GM23338 (cell line): ENCODE measurements around the gene UNC5A. TPM values are rescaled to one million over a fixed set of nuclear protein-coding genes. Genes with fewer than 3 reads are reported as not detected.

ENCODE experiments used
- ATAC-seq: fragments of 200-7000 bp; cut with Tn5 transposase; 3 replicates; pipeline ENCODE4 v1.9.1; 2020
- DNase-seq: peaks from one replicate; pipeline ENCODE4 v3.0.0-alpha.2; 2015; ENCODE audit warnings: low spot score
- H2AFZ ChIP-seq: fragments of 200-600 bp; sonication (generic); 2 replicates; pipeline ENCODE4 v1.8.0; 2016; ENCODE audit warnings: antibody characterized with exemption, mild to moderate bottlenecking, moderate library complexity
- H3F3A ChIP-seq: fragments of 200-600 bp; sonication (generic); replicated peaks from 2 replicates; pipeline ENCODE4 v1.8.0; 2017; ENCODE audit warnings: antibody characterized with exemption, mixed run types, low read depth
- H3K27ac ChIP-seq: fragments of 200-600 bp; sonication (generic); 2 replicates; pipeline ENCODE4 v1.6.1; 2016; ENCODE audit warnings: low read depth
- H3K27me3 ChIP-seq: fragments of 200-600 bp; sonication (generic); 2 replicates; pipeline ENCODE4 v1.8.0; 2016; ENCODE audit warnings: mild to moderate bottlenecking, mixed run types, moderate library complexity; ENCODE audit not compliant: insufficient read depth
- H3K36me3 ChIP-seq: fragments of 200-600 bp; sonication (generic); 2 replicates; pipeline ENCODE4 v1.8.0; 2016; ENCODE audit warnings: mild to moderate bottlenecking; ENCODE audit not compliant: insufficient read depth
- H3K4me1 ChIP-seq: fragments of 200-600 bp; sonication (generic); 2 replicates; pipeline ENCODE4 v1.8.0; 2016; ENCODE audit warnings: mild to moderate bottlenecking, moderate library complexity; ENCODE audit not compliant: insufficient read depth
- H3K4me2 ChIP-seq: fragments of 200-600 bp; sonication (generic); 2 replicates; pipeline ENCODE4 v1.7.1; 2017; ENCODE audit warnings: mixed run types
- H3K4me3 ChIP-seq: fragments of 200-600 bp; sonication (generic); 2 replicates; pipeline ENCODE4 v1.6.1; 2016; ENCODE audit warnings: mixed run types
- H3K79me2 ChIP-seq: fragments of 200-600 bp; sonication (generic); replicated peaks from 2 replicates; pipeline ENCODE4 v1.8.0; 2017; ENCODE audit warnings: mild to moderate bottlenecking; ENCODE audit not compliant: insufficient read depth
- H3K9me2 ChIP-seq: fragments of 200-600 bp; sonication (generic); 2 replicates; pipeline ENCODE4 v1.8.0; 2017; ENCODE audit not compliant: insufficient read depth
- H4K20me1 ChIP-seq: fragments of 200-600 bp; sonication (generic); replicated peaks from 2 replicates; pipeline ENCODE4 v1.8.0; 2017; ENCODE audit warnings: mild to moderate bottlenecking; ENCODE audit not compliant: insufficient read depth
- H3K27ac Mint-ChIP-seq: 2 replicates; pipeline ENCODE4 v1.8.0; 2020; ENCODE audit warnings: inconsistent platforms, mild to moderate bottlenecking, moderate library complexity, mixed read lengths
- H3K27me3 Mint-ChIP-seq: 3 replicates; pipeline ENCODE4 v1.8.0; 2022; ENCODE audit warnings: low read depth, mild to moderate bottlenecking, moderate library complexity, mixed read lengths, inconsistent platforms; ENCODE audit not compliant: insufficient read depth, poor library complexity
- H3K36me3 Mint-ChIP-seq: 3 replicates; pipeline ENCODE4 v1.8.0; 2021; ENCODE audit warnings: low read depth, mild to moderate bottlenecking, inconsistent platforms, moderate library complexity, mixed read lengths
- H3K4me1 Mint-ChIP-seq: 3 replicates; pipeline ENCODE4 v1.8.0; 2020; ENCODE audit warnings: mild to moderate bottlenecking, inconsistent platforms, mixed read lengths
- H3K4me3 Mint-ChIP-seq: 3 replicates; pipeline ENCODE4 v1.8.0; 2021; ENCODE audit warnings: moderate library complexity, mild to moderate bottlenecking, inconsistent platforms, mixed read lengths
- H3K9me3 Mint-ChIP-seq: 3 replicates; pipeline ENCODE4 v1.8.0; 2020; ENCODE audit warnings: moderate library complexity, mild to moderate bottlenecking, inconsistent platforms, mixed read lengths
- CREB1 ChIP-seq: fragments of 250-450 bp; sonication (Bioruptor Pico); IDR thresholded peaks from 2 replicates; pipeline ENCODE4 v1.5.0; 2020; ENCODE audit warnings: low read depth, mild to moderate bottlenecking, moderate library complexity
- EZH2 ChIP-seq: fragments of 200-600 bp; sonication (generic); IDR thresholded peaks from one replicate; pipeline ENCODE4 v1.8.0; 2017; ENCODE audit warnings: antibody characterized with exemption, mild to moderate bottlenecking, low read depth; ENCODE audit not compliant: unreplicated experiment
- EZH2phosphoT487 ChIP-seq: fragments of 200-600 bp; sonication (generic); IDR thresholded peaks from one replicate; pipeline ENCODE4 v1.8.1; 2018; ENCODE audit warnings: antibody characterized with exemption; ENCODE audit not compliant: unreplicated experiment
- JUNB ChIP-seq: IDR thresholded peaks from one replicate; pipeline ENCODE4 v1.6.1; 2016; ENCODE audit warnings: antibody characterized with exemption; ENCODE audit not compliant: unreplicated experiment
- POLR2AphosphoS5 ChIP-seq: IDR thresholded peaks from 2 replicates; pipeline ENCODE4 v1.6.1; 2016; ENCODE audit warnings: antibody characterized with exemption, low read depth
- STAT1 ChIP-seq: IDR thresholded peaks from one replicate; pipeline ENCODE4 v1.6.1; 2016; ENCODE audit warnings: antibody characterized with exemption; ENCODE audit not compliant: unreplicated experiment
- ZNF114 ChIP-seq: fragments of 250-450 bp; sonication (Bioruptor Pico); IDR thresholded peaks from 2 replicates; pipeline ENCODE4 v1.5.0; 2020; ENCODE audit warnings: mild to moderate bottlenecking, moderate library complexity
- ZNF331 ChIP-seq: fragments of 250-450 bp; sonication (Bioruptor Pico); IDR thresholded peaks from 2 replicates; pipeline ENCODE4 v1.5.0; 2020; ENCODE audit warnings: low read depth, mild to moderate bottlenecking, moderate library complexity
- polyA plus RNA-seq: library from polyadenylated mRNA; unstranded; fragments of >200 nt; fragmentation: Nextera tagmentation; extraction: Ambion mirVana; gene quantifications from 2 replicates; pipeline ENCODE4 v1.2.1, GENCODE V29; 2016
- total RNA-seq: library from RNA; depleted of rRNA; stranded (reverse); fragments of >200 nt; shearing (Covaris generic); gene quantifications from 2 replicates; pipeline ENCODE4 v1.2.3, GENCODE V29; 2014
- TF ChIP-seq, protein P1 (sequence below): IDR thresholded peaks from one replicate; pipeline ENCODE4 v1.6.1; 2018; ENCODE audit warnings: antibody characterized with exemption; ENCODE audit not compliant: unreplicated experiment
- TF ChIP-seq, protein P2 (sequence below), 2 experiments: fragments of 200-600 bp in 1 of 2; sonication (generic) in 1 of 2; conservative IDR thresholded peaks; 2 replicates each; pipeline versions ENCODE4 v1.5.1 to v1.6.1; 2016 to 2017; ENCODE audit warnings: antibody characterized with exemption in 2 of 2, low read depth in 2 of 2, mild to moderate bottlenecking in 2 of 2, moderate library complexity in 1 of 2

The UNC5A gene
- total and polyA plus RNA-seq, 2 experiments from 2014 or later, result 0.92 to 3.9 TPM

GRCh38 chr5:176915906-176916305, 105.5 kb downstream of the UNC5A start (continued):
- TF ChIP-seq, protein P1, sequence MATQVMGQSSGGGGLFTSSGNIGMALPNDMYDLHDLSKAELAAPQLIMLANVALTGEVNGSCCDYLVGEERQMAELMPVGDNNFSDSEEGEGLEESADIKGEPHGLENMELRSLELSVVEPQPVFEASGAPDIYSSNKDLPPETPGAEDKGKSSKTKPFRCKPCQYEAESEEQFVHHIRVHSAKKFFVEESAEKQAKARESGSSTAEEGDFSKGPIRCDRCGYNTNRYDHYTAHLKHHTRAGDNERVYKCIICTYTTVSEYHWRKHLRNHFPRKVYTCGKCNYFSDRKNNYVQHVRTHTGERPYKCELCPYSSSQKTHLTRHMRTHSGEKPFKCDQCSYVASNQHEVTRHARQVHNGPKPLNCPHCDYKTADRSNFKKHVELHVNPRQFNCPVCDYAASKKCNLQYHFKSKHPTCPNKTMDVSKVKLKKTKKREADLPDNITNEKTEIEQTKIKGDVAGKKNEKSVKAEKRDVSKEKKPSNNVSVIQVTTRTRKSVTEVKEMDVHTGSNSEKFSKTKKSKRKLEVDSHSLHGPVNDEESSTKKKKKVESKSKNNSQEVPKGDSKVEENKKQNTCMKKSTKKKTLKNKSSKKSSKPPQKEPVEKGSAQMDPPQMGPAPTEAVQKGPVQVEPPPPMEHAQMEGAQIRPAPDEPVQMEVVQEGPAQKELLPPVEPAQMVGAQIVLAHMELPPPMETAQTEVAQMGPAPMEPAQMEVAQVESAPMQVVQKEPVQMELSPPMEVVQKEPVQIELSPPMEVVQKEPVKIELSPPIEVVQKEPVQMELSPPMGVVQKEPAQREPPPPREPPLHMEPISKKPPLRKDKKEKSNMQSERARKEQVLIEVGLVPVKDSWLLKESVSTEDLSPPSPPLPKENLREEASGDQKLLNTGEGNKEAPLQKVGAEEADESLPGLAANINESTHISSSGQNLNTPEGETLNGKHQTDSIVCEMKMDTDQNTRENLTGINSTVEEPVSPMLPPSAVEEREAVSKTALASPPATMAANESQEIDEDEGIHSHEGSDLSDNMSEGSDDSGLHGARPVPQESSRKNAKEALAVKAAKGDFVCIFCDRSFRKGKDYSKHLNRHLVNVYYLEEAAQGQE, result no peak
- TF ChIP-seq STAT1 (no peak), ZNF114 (CRISPR knock-in tag) (no peak), ZNF331 (CRISPR knock-in tag) (no peak), CREB1 (no peak), EZH2phosphoT487 (no peak), JUNB (no peak), EZH2 (no peak), POLR2AphosphoS5 (no peak)
- TF ChIP-seq, protein P2, sequence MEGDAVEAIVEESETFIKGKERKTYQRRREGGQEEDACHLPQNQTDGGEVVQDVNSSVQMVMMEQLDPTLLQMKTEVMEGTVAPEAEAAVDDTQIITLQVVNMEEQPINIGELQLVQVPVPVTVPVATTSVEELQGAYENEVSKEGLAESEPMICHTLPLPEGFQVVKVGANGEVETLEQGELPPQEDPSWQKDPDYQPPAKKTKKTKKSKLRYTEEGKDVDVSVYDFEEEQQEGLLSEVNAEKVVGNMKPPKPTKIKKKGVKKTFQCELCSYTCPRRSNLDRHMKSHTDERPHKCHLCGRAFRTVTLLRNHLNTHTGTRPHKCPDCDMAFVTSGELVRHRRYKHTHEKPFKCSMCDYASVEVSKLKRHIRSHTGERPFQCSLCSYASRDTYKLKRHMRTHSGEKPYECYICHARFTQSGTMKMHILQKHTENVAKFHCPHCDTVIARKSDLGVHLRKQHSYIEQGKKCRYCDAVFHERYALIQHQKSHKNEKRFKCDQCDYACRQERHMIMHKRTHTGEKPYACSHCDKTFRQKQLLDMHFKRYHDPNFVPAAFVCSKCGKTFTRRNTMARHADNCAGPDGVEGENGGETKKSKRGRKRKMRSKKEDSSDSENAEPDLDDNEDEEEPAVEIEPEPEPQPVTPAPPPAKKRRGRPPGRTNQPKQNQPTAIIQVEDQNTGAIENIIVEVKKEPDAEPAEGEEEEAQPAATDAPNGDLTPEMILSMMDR (conservative IDR thresholded peaks at IDR 0.05; ENCODE audit: low read depth in 2 of 2), result no peak

GRCh38 chr5:176916337-176916736, 106.0 kb downstream of the UNC5A start:
- H3K79me2 ChIP-seq, result 0 out of 2 replicates have a peak, but pooled peaks cover 5% of the 10 kb centered on the region
- H4K20me1 ChIP-seq, result no peaks in the 10 kb centered on the region; the same call in 1 of the 2 replicates
- no peak overlapping the region for H3K4me2 ChIP-seq
- no peak for DNase-seq
- no peak overlapping the region for H3K4me3 ChIP-seq
- no peak overlapping the region for H3K27ac ChIP-seq
- no peak for ATAC-seq
- Mint-ChIP-seq H3K36me3 (peaks cover 2% of the 10 kb centered on the region; the same call in 1 of the 3 replicates), H3K27ac (no peak overlapping the region), H3K27me3 (no peaks in the 10 kb centered on the region), H3K9me3 (no peaks in the 10 kb centered on the region; the same call in 2 of the 3 replicates), H3K4me1 (peaks cover 6% of the 10 kb centered on the region), H3K4me3 (no peak overlapping the region)
- H3K4me1 ChIP-seq, result no peaks in the 10 kb centered on the region
- TF ChIP-seq ZNF331 (CRISPR knock-in tag) (no peak), STAT1 (no peak)
- no peaks in the 10 kb centered on the region; the same call in 1 of the 2 replicates for H3K36me3 ChIP-seq
- H3F3A ChIP-seq, result no peaks in the 10 kb centered on the region; the same call in 1 of the 2 replicates
- H3K9me2 ChIP-seq, result no peaks in the 10 kb centered on the region; the same call in 1 of the 2 replicates
- no peaks in the 10 kb centered on the region for H3K27me3 ChIP-seq
- H2AFZ ChIP-seq, result no peak overlapping the region
